Smooth muscle cell of the pulmonary artery (primary cell): ENCODE measurements around the gene PMEPA1. TPM values are rescaled to one million over a fixed set of nuclear protein-coding genes. Genes with fewer than 3 reads are reported as not detected.

Source experiments
- total RNA-seq: library from RNA; depleted of rRNA; stranded (reverse); fragments of >200 nt; gene quantifications from 2 replicates; pipeline ENCODE4 v1.2.3, GENCODE V29; 2014

The PMEPA1 gene
- 6.1 and 19.9 TPM in 2 replicates for total RNA-seq

GRCh38 chr20:57709823-57710799 lies at the start of gene PMEPA1:
TSS of gene PMEPA1 (minus strand) at chr20:57710015. CDS start at chr20:57709582, 433 bp downstream.

GRCh38 chr20:57620274-57620990 lies 89.4 kb downstream of the PMEPA1 start, which contains the start of gene ZBP1:
TSS of gene ZBP1 (minus strand) at chr20:57620426. CDS start at chr20:57620295, 131 bp downstream.

Other genes starting within 250 kb of the PMEPA1 start
- gene CTCFL, start 184.9 kb downstream of the PMEPA1 start, total RNA-seq, result not detected in 2 replicates
- gene PCK1, start 148.9 kb downstream of the PMEPA1 start, total RNA-seq, result 0.52 TPM in 1 of 2 replicates, not detected in the other
- gene ZBP1, start 89.6 kb downstream of the PMEPA1 start, total RNA-seq, result not detected in 2 replicates